ENCODE measurements around the gene ACBD3.

DNA sequence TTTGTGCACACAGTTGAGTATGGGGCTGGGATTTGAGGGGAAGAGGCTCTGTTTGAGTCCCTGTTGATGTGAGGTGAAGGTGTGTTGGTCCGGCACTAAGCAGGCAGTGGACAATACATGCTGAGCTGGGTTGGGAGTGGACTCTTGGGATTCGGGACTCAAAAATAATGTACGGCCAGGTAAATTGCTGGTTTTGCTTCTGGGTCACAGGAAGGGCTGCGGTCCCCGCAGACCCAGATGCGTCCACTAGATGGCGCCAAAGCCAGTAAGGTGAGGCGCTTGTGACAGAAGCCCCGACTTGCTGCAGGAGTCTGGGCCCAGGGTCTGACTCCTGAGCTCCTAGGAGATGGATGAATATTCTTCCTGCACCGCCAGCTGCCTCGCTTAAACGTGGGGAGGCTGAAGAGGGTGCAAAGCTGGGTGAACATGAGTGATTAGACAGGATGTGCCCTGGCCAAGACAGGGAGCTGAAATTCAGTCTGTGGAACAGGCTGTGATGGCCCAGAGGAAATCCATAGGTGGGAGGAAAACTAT lies 61.4 kb downstream of the ACBD3 start:
- no peak for TF ChIP-seq POLR2A (IDR thresholded peaks at IDR 0.05; ENCODE audit: extremely low read depth, insufficient read length)
- TF ChIP-seq, protein P1, sequence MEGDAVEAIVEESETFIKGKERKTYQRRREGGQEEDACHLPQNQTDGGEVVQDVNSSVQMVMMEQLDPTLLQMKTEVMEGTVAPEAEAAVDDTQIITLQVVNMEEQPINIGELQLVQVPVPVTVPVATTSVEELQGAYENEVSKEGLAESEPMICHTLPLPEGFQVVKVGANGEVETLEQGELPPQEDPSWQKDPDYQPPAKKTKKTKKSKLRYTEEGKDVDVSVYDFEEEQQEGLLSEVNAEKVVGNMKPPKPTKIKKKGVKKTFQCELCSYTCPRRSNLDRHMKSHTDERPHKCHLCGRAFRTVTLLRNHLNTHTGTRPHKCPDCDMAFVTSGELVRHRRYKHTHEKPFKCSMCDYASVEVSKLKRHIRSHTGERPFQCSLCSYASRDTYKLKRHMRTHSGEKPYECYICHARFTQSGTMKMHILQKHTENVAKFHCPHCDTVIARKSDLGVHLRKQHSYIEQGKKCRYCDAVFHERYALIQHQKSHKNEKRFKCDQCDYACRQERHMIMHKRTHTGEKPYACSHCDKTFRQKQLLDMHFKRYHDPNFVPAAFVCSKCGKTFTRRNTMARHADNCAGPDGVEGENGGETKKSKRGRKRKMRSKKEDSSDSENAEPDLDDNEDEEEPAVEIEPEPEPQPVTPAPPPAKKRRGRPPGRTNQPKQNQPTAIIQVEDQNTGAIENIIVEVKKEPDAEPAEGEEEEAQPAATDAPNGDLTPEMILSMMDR (IDR thresholded peaks at IDR 0.05; ENCODE audit: low read depth, low read length) = peak; percentile 94
- TF ChIP-seq, protein P2, sequence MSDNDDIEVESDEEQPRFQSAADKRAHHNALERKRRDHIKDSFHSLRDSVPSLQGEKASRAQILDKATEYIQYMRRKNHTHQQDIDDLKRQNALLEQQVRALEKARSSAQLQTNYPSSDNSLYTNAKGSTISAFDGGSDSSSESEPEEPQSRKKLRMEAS (IDR thresholded peaks at IDR 0.05; ENCODE audit: low read depth, low read length) = no peak
- TF ChIP-seq MYC (IDR thresholded peaks at IDR 0.05; ENCODE audit: low read depth, low read length) = no peak

Measured in NB4 (cell line).